Mesendoderm (in vitro differentiated cells): ENCODE measurements around the gene BEST4.
A peak's percentile ranks its signal among the peaks of the same experiment; 100 is the strongest.

Experiments
- DNase-seq: peaks from one replicate; pipeline ENCODE4 v3.0.0; 2013
- H2AK5ac ChIP-seq: 2 replicates; pipeline ENCODE4 v1.6.1; 2013; ENCODE audit warnings: low read length, inconsistent platforms
- H2BK120ac ChIP-seq: 2 replicates; pipeline ENCODE4 v1.6.1; 2013; ENCODE audit warnings: low read depth, mild to moderate bottlenecking, low read length, moderate library complexity, mixed read lengths
- H2BK15ac ChIP-seq: replicated peaks from 2 replicates; pipeline ENCODE4 v1.6.1; 2013; ENCODE audit warnings: low read depth, mild to moderate bottlenecking, moderate library complexity
- H2BK5ac ChIP-seq: 2 replicates; pipeline ENCODE4 v1.6.1; 2013; ENCODE audit warnings: low read length, inconsistent platforms
- H3K18ac ChIP-seq: 2 replicates; pipeline ENCODE4 v1.6.1; 2013; ENCODE audit warnings: mild to moderate bottlenecking, low read length, mixed read lengths
- H3K23ac ChIP-seq: one replicate; pipeline ENCODE4 v1.6.1; 2013; ENCODE audit warnings: low read length
- H3K27ac ChIP-seq: 2 replicates; pipeline ENCODE4 v1.5.1; 2013; ENCODE audit warnings: low read depth, mild to moderate bottlenecking, inconsistent platforms, low read length, moderate library complexity
- H3K27me3 ChIP-seq: 2 replicates; pipeline ENCODE4 v1.6.1; 2013; ENCODE audit warnings: low read length, control low read depth, mild to moderate bottlenecking, inconsistent platforms; ENCODE audit not compliant: insufficient read depth, poor library complexity
- H3K36me3 ChIP-seq: 2 replicates; pipeline ENCODE4 v1.6.1; 2013; ENCODE audit warnings: low read length, inconsistent platforms; ENCODE audit not compliant: control insufficient read depth, insufficient read depth
- H3K4ac ChIP-seq: one replicate; pipeline ENCODE4 v1.6.1; 2013; ENCODE audit warnings: low read depth, mild to moderate bottlenecking, low read length, moderate library complexity
- H3K4me1 ChIP-seq: 2 replicates; pipeline ENCODE4 v1.6.1; 2013; ENCODE audit warnings: low read depth, low read length, inconsistent platforms; ENCODE audit not compliant: control insufficient read depth
- H3K4me2 ChIP-seq: 2 replicates; pipeline ENCODE4 v1.6.1; 2013; ENCODE audit warnings: low read length
- H3K4me3 ChIP-seq: 2 replicates; pipeline ENCODE4 v1.5.1; 2013; ENCODE audit warnings: mild to moderate bottlenecking, low read length
- H3K56ac ChIP-seq: one replicate; pipeline ENCODE4 v1.6.1; 2013; ENCODE audit warnings: low read length
- H3K79me1 ChIP-seq: 2 replicates; pipeline ENCODE4 v1.6.1; 2013; ENCODE audit warnings: low read length, inconsistent platforms
- H3K79me2 ChIP-seq: 2 replicates; pipeline ENCODE4 v1.6.1; 2013; ENCODE audit warnings: mild to moderate bottlenecking, low read length; ENCODE audit not compliant: control insufficient read depth, insufficient read depth
- H3K9ac ChIP-seq: 2 replicates; pipeline ENCODE4 v1.6.1; 2013; ENCODE audit warnings: low read length, inconsistent platforms
- H4K5ac ChIP-seq: one replicate; pipeline ENCODE4 v1.6.1; 2013; ENCODE audit warnings: low read length
- H4K8ac ChIP-seq: one replicate; pipeline ENCODE4 v1.6.1; 2013; ENCODE audit warnings: low read depth, mild to moderate bottlenecking, control low read depth, low read length, moderate library complexity
- WGBS: extraction: QIAGEN DNeasy Blood & Tissue Kit; methylation state at CpG from one replicate; pipeline ENCODE4 v1.1.7; 2013; ENCODE audit warnings: low lambda C conversion rate, missing lambda C conversion rate; ENCODE audit not compliant: insufficient coverage; ENCODE audit errors: extremely low coverage; 5-methylcytosine and 5-hydroxymethylcytosine counted together

The BEST4 gene

GRCh38 chr1:44830900-44831304, 42.9 kb upstream of the BEST4 start:
- H3K4ac ChIP-seq: no peak overlapping the region
- no peaks in the 10 kb centered on the region for H3K4me1 ChIP-seq
- DNase-seq: no peak
- H2BK5ac ChIP-seq: no peak overlapping the region
- no peak overlapping the region for H3K9ac ChIP-seq
- H3K4me3 ChIP-seq: no peak overlapping the region
- no peak overlapping the region for H3K56ac ChIP-seq
- H3K36me3 ChIP-seq: no peaks in the 10 kb centered on the region
- no peak overlapping the region for H2BK15ac ChIP-seq
- no peak overlapping the region for H4K5ac ChIP-seq
- H2AK5ac ChIP-seq: no peak overlapping the region
- no peak overlapping the region for H3K23ac ChIP-seq
- no peak overlapping the region for H2BK120ac ChIP-seq
- H3K27ac ChIP-seq: no peak overlapping the region
- no peak overlapping the region for H4K8ac ChIP-seq
- H3K27me3 ChIP-seq: no peaks in the 10 kb centered on the region
- H3K79me2 ChIP-seq: no peaks in the 10 kb centered on the region
- H3K18ac ChIP-seq: no peak overlapping the region
- no peaks in the 10 kb centered on the region for H3K79me1 ChIP-seq
- WGBS: no CpG with 5 or more reads among the region's 10 CpGs
- no peak overlapping the region for H3K4me2 ChIP-seq

- Histone ChIP-seq H3K4me1 (no peaks in the 10 kb centered on the region), H3K4ac (no peak overlapping the region), H3K56ac (peak overlapping the region; percentile 25), H2AK5ac (no peak overlapping the region), H2BK5ac (no peak overlapping the region), H3K4me3 (no peak overlapping the region), H3K18ac (no peak overlapping the region), H3K23ac (no peak overlapping the region), H3K9ac (no peak overlapping the region), H3K36me3 (no peaks in the 10 kb centered on the region), H3K27me3 (no peaks in the 10 kb centered on the region), H3K79me1 (no peaks in the 10 kb centered on the region), H3K27ac (no peak overlapping the region), H3K79me2 (no peaks in the 10 kb centered on the region), H4K8ac (no peak overlapping the region), H4K5ac (no peak overlapping the region), H2BK120ac (no peak overlapping the region), H3K4me2 (no peak overlapping the region), H2BK15ac (no peak overlapping the region)
- DNase-seq: no peak
- WGBS: no CpG with 5 or more reads among the region's 12 CpGs
These were observed 41.8 kb upstream of the BEST4 start for GRCh38 chr1:44829506-44830384.

- H3K23ac ChIP-seq: no peak overlapping the region
- no peak overlapping the region for H3K9ac ChIP-seq
- no peak overlapping the region for H2BK5ac ChIP-seq
- no peaks in the 10 kb centered on the region for H3K4me1 ChIP-seq
- no peak overlapping the region for H3K4me3 ChIP-seq
- H3K18ac ChIP-seq: no peak overlapping the region
- H4K8ac ChIP-seq: no peak overlapping the region
- WGBS: no CpG with 5 or more reads among the region's 15 CpGs
- no peak overlapping the region for H4K5ac ChIP-seq
- peak overlapping the region; percentile 25 for H3K56ac ChIP-seq
- DNase-seq: no peak
- H3K4me2 ChIP-seq: no peak overlapping the region
- H3K27ac ChIP-seq: no peak overlapping the region
- H2BK15ac ChIP-seq: no peak overlapping the region
- H3K36me3 ChIP-seq: no peaks in the 10 kb centered on the region
- H3K4ac ChIP-seq: no peak overlapping the region
- H2AK5ac ChIP-seq: no peak overlapping the region
- no peak overlapping the region for H2BK120ac ChIP-seq
- H3K79me1 ChIP-seq: no peaks in the 10 kb centered on the region
- no peaks in the 10 kb centered on the region for H3K79me2 ChIP-seq
- H3K27me3 ChIP-seq: no peaks in the 10 kb centered on the region
These were observed 41.0 kb upstream of the BEST4 start for GRCh38 chr1:44828841-44829440.

GRCh38 chr1:44828003-44828651, 40.2 kb upstream of the BEST4 start:
- H3K4me3 ChIP-seq: no peak overlapping the region
- H2BK120ac ChIP-seq: no peak overlapping the region
- WGBS: no CpG with 5 or more reads among the region's 21 CpGs
- no peak overlapping the region for H3K4me2 ChIP-seq
- no peaks in the 10 kb centered on the region for H3K36me3 ChIP-seq
- H4K5ac ChIP-seq: no peak overlapping the region
- no peak overlapping the region for H3K56ac ChIP-seq
- H2BK5ac ChIP-seq: no peak overlapping the region
- no peak overlapping the region for H3K27ac ChIP-seq
- H3K18ac ChIP-seq: no peak overlapping the region
- no peaks in the 10 kb centered on the region for H3K79me2 ChIP-seq
- H2AK5ac ChIP-seq: no peak overlapping the region
- no peak overlapping the region for H3K4ac ChIP-seq
- H3K79me1 ChIP-seq: no peaks in the 10 kb centered on the region
- H3K9ac ChIP-seq: no peak overlapping the region
- no peaks in the 10 kb centered on the region for H3K4me1 ChIP-seq
- no peak overlapping the region for H3K23ac ChIP-seq
- H2BK15ac ChIP-seq: no peak overlapping the region
- no peak overlapping the region for H4K8ac ChIP-seq
- DNase-seq: no peak
- H3K27me3 ChIP-seq: no peaks in the 10 kb centered on the region

GRCh38 chr1:44827197-44828002, 39.4 kb upstream of the BEST4 start:
- Histone ChIP-seq H3K36me3 (no peaks in the 10 kb centered on the region), H3K4me1 (no peaks in the 10 kb centered on the region), H4K8ac (no peak overlapping the region), H3K79me1 (no peaks in the 10 kb centered on the region), H3K27ac (no peak overlapping the region), H2AK5ac (no peak overlapping the region), H3K4ac (no peak overlapping the region), H3K4me2 (no peak overlapping the region), H2BK120ac (no peak overlapping the region), H2BK15ac (no peak overlapping the region), H3K9ac (no peak overlapping the region), H4K5ac (no peak overlapping the region), H3K56ac (peak overlapping the region; percentile 15), H3K27me3 (no peaks in the 10 kb centered on the region), H2BK5ac (no peak overlapping the region), H3K79me2 (no peaks in the 10 kb centered on the region), H3K23ac (no peak overlapping the region), H3K4me3 (no peak overlapping the region), H3K18ac (no peak overlapping the region)
- DNase-seq: peak; percentile 56
- no CpG with 5 or more reads among the region's 28 CpGs for WGBS
